ENCODE data around the gene JMJD8.
A peak's percentile ranks its signal among the peaks of the same experiment; 100 is the strongest.

JMJD8 gene

DNA sequence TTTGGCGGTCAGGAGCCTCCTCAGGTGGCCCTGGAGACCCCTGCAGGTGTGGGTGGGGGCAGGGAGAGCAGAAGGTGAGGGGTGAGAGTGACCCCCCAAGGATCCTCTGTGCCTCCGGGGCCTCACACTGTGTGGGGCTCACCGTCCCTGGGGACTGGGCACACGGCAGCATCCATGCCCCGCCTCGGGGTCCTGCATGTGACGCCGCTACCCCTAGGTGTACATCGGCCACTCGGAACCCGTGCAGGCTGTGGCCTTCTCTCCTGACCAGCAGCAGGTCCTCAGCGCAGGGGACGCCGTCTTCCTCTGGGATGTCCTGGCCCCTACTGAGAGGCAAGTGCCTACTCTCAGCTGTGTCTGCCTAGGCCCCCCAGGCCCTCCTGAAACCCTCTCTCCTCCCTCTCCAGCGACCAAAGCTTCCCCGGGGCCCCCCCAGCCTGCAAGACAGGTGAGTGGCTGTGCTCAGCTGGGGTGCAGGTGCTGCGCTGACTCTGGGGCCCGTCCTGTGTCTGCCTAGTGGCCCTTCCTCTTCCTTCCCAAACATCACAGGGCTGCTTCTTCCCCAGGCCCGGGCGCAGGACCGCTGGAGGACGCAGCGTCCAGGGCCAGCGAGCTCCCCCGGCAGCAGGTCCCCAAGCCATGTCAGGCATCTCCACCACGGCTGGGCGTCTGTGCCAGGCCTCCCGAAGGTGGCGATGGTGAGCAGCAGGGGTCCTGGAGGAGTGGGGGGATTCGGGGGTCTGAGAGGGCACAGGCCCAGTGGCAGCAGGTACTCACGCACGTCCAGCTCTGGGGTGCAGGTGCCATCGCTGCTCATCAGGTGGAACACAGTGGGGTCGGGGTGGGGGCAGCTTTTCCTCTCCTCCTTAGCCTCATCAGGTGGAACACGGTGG lies 25.2 kb downstream of the JMJD8 start:
- DNase-seq: no peak

DNA sequence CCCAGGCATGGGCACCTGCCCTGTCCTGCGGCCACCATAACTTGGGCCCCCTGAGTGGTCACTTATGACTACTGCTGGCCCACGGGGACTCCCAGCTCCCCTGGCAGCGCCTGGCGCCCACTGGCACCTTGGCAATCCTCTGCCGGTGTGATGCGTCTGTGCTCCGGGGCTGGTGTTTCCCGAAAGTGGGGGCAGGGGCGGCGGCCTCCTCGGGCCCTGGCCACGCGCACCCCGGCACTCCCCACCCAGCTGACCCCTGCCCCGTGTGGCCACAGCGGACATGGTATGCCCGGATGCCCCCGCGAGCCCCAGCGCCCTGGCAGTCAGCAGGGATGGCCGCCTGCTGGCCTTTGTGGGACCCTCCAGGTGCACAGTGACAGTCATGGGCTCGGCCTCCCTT lies 26.6 kb downstream of the JMJD8 start:
- DNase-seq: no peak

DNA sequence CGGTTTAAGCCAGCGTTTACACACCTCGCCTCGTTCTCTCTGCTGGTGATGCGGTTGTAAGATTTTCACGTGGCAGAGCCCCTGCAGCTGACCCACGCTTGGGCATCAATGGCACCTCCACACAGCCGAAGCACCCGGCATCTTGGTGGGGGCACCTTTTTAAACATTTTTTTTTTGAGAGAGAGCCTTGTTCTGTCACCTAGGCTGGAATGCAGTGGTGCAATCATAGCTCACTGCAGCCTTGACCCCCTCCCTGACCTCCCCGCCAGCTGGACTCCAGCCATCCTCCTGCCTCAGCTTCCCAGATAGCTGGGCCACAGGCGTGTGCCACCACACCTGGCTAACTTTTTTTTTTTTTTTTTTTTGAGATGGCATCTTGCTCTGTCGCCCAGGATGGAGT lies 30.1 kb downstream of the JMJD8 start:
- DNase-seq: no peak

DNA sequence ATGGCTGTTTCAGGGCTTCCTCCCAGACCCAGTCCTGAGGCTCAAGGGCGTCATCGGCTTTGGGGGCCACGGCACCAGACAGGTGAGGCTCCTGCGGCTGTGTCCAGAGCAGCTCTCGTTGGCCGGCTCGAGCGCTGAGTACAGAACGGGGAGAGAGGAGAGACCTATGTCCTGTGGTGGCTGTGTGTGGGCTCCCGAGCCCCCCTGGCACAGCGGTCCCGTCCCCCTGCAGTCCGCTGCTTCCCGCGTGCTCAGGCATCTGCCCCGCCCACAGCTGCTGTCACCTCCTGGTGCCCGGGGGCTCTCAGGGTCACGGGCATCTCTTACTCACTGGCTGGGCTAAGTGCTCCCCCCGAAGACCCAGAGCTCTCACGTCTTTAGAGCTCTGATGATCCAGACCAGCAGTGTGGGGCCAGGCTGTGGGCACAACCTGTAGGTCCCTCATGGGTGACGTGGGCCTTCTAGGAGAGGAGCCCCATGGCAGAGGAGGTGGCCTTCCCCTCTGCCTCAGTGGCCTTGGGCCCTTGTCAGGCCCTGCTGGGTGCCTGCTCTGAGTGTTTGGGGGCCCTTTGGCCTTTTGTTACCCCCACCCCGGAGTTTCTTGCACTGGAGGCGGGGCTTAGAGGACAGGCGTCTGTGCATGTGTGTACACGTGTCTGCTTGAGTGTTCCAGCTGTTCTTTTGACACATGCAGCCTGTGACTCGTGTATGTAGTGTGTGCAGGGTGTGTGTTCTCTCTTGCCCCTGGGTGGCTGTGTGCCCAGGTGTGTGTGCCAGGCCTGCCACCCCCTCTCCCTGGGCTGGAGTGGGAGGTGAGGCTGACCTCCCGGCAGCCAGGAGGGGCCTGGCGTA lies 31.5 kb downstream of the JMJD8 start:
- DNase-seq: no peak

DNA sequence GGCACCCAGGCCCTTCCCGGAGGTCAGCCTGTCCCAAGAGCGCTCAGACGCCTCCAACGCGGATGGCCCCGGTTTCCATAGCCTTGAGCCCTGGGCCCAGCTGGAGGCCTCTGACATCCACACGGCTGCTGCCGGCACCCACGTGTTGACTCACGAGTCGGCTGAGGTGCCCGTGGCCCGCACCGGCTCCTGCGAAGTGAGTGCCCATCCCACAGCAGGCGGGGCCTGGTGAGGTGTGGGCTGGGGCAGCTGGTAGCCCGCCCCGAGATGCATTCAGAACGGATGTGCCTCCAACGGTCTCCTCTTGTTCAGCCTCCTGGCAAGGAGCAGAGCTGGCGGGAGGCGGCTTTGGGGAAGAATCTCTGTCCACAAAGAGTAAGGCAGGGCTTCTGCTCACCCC lies 32.3 kb downstream of the JMJD8 start:
- DNase-seq: no peak

DNA sequence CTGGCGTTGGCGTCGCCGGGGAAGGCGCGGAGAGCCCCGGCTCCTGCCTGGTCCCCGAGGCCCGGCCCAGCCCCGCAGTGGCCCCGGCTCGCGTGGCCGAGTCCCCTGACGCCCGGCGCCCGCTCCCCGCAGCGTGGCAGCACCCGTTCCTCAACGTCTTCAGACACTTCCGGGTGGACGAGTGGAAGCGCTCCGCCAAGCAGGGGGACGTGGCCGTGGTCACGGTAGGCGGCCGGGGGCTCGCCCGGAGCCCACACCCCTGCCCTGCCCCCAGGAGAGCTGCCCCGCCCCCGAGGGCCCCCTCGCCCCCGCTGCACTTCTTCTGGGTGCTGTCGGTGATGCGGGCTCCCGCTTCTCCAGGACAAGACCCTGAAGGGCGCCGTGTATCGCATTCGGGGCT lies 34.5 kb downstream of the JMJD8 start:
- no peak for DNase-seq

DNA sequence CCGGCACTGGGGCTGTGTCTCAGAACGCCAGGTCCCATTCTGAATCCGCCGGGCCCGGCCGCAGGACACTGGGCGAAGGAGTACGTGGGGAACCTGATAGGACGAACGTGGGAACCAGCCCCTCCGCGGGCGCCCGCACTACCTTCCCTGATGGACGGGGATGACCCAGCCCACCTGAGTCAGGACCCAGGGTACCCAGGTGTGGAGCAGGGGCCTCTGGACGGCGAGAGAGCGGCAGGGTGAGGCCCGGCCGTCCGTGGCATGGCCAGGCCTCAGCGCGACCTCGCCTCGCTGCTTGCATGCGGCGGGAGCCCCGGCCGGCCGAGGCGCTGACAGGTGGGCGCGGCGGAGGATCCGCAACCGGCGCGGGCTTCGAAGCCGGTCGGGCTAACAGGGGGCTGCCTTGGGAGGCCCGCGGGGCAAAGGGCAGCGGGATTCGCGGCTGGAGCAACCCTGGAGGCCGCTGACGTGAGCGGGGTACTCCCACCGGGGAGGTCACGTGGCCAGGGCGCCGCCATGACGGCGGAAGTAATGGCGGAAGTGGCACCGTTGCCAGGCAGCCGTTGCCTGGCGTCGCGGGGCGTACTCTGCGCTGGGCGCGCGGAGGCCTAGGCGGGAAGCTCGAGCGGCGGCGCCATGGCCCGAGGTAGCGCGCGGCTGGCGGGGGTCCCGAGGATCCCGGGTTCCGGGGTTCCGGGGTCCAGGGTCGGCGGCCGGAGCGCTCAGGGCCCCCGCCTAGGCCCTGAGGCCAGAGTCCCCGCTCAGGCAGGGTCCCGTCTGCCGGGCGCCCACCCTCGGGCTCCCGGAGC lies 35.1 kb downstream of the JMJD8 start, which contains the start of gene WDR90:
Gene WDR90, plus strand, starts transcription at position 585 of the 809 bp plus-strand sequence. Its CDS starts 52 bp downstream, at position 637.
- peak; percentile 91 for DNase-seq

DNA sequence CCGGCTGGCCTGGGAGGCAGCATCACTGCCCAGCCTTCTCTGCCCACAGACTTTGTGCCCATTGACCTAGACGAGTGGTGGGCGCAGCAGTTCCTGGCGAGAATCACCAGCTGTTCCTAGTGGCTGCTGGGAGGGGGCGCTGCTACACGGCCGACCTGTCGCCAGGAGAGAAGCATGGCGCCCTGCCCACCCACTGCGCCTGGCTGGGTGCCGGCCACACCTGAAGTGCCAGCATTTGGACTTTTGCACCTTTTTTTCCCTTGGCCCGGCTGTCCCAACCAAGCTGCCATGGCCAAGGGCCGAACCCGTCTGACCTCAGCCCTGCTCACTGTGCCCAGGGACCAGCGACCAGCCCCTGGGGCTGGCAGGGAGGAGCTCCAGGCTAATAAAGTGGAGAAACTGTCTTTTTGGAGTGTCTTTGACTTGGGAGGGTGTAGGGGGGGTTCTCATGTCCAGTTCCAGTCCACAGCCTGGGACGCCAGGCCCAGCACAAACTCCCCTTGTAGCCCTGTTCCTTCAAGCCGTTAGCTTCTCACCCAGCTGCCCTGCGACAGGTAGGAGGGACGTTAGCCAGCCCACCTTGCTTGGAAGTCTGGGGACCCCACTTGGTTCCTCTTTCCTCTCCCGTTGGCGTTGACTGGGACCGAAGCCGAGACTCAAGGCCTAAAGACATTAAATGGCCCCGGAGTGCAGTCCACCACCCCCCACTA lies 35.9 kb downstream of the JMJD8 start:
- DNase-seq: peak; percentile 46

DNA sequence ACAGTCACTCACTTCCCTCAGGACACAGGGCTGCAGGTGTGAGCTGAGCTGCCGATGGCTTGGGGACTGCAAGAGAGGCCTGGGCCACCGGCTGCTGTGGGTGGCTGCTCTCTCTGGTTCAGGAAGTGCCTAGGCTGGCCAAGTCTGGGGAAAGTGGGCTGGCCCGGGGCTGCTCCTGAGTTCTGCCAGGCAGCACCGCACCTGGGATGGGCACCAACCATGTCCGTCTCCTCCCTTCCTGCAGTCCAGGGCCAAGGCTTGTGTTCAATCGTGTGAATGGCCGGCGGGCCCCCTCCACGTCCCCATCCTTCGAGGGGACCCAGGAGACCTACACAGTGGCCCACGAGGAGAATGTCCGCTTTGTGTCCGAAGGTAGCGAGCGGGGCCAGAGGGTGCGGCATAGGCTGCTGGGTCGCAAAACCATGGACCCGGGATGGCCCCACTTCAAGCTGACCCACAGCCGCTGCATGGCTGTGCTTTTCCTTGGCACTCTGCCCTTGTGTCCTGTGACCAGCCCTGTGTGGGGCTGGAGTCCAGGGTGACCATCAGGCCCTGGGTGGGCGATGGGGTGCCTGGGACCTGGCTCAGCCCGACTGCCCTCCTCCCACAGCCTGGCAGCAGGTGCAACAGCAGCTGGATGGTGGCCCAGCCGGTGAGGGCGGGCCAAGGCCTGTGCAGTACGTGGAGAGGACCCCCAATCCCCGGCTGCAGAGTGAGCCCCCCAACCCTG lies 36.8 kb downstream of the JMJD8 start:
- DNase-seq: no peak

DNA sequence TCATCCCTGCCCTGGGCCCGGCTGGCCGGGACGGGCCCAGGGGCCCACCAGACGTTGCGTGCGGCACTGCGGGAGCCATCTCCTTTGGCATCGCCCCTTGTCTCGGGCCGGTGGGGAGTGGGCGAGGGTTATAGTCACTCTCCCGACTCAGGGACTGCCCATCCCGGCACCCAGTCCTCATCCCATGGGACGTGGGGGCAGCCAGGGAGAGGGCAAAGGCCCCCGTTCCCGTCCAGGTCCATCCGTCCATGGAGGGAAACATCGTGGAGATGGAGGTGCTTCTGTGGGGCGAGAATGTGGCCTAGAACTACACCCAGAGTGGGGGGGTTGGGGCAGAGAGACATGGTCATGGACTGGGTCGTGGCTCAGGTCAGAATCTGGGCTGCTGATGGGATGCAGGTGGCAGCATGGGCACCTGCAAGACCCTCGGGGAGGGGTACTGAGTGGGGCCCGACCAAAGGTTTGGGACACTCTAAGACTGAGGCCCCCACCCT lies 37.4 kb downstream of the JMJD8 start:
- DNase-seq: no peak

DNA sequence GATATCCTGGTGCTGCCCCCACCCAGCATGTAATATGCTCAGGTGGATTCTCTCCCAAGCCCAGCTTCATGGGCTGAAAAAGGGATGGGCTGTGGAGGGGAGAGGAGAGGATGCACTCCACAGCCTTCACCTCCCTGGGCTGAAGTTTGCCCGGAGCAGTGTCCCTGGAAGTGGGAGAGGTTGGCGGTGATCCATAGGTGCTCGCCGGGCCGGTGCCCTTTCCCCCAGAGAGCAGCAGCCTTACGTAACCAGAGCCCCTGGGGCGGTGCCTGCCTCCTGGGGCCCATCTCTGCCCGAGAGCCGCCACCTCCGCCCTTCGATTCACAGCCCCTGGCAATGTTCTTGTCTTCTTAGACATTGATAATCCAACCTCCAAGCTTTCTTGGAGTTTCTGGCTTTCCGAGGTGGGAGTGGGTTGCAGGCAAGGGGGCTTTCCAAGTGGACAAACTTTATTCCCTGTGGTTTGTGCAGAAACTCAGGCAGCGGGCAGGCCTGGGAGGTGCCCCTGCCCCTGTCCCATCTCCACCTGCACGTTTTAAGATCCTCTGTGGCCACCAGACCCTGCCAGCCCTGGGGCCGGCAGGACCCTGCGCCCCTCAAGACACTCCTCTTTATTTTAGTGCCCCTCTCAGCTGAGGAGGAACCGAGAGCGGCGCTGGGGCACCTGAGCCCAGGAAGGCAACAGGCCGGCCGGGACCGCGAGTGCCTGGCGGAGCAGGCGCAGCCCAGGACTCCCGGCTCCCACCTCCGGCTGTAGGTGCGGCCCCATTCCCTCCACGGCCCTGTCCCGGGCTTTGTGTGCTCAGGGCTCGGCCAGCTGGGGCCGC lies 38.1 kb downstream of the JMJD8 start:
- no peak for DNase-seq

DNA sequence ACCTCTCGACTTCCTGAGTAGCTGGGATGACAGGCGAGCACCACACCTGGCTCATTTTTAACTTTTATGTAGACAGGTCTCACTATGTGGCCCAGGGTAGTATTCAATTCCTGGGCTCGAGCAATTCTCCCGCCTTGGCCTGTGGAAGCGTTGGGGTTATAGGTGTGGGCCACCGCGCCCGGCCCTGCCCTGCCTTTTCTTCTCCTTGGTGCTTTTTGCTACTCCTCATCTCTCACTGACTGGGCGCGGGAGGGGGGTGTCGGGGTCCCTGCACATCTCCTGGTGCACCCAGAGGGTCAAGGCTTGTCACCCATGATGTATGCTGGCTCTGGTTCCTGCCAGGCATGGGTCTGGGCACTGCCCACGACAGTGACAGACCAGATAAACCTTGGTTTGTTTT lies 39.6 kb downstream of the JMJD8 start:
- no peak for DNase-seq

DNA sequence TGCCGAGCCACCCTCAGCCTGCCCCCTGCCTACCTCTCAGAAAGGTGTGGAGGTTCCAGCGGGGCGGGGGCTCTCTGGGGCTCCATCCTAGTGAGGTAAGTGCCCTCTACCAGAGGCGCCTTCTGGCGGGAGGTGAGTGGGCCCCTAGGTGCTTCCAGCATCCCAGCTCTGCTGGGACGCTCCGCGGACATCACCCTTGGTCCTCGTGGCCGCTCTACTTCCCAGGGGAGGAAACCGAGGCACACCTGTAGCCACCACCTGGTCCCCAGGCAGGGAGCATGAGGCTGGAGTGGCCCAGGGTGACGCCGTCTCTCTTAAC lies 41.1 kb downstream of the JMJD8 start:
- no peak for DNase-seq

DNA sequence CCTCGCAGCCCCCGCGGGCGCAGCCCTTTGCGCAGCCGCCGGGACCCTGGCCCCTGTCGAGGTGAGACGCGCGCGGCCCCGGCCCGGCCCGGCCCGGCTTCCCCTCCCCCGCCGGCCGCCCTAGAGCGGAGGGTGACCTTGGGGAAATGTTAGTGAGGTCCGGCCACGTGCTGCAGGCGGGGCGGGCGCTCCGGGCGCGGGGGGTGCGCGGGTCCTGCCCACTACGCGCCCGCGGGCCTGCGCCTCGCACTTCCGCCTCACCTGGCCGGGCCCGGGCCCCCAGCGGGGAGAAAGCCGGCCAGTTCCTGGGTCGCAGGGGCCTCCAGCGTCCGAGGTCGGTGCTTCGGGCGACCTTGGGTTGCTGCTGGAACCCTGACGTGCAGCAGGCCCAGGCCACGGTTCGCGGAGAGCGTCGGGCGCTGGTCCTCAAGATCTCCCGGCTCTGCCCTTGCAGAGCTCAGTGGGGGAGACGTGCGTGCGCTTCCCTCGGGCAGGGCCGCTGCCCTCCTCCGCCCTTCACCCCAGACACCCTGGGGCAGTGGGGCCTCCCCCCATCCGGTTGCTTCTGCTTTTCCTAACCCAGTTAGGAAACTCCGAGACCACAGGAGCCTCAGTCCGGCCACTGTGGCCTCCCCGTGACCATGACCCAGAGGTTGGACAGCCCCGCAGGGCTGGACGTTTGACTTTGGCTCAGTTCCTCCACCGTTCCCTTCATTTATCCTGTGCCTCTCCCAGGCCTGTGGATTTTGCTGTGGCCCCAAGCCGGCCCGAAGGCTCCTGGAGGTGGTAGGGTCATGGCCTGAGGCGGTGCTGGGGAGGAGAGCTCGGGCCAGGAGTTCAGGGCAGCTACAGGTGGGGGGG lies 41.7 kb downstream of the JMJD8 start:
- DNase-seq: no peak

DNA sequence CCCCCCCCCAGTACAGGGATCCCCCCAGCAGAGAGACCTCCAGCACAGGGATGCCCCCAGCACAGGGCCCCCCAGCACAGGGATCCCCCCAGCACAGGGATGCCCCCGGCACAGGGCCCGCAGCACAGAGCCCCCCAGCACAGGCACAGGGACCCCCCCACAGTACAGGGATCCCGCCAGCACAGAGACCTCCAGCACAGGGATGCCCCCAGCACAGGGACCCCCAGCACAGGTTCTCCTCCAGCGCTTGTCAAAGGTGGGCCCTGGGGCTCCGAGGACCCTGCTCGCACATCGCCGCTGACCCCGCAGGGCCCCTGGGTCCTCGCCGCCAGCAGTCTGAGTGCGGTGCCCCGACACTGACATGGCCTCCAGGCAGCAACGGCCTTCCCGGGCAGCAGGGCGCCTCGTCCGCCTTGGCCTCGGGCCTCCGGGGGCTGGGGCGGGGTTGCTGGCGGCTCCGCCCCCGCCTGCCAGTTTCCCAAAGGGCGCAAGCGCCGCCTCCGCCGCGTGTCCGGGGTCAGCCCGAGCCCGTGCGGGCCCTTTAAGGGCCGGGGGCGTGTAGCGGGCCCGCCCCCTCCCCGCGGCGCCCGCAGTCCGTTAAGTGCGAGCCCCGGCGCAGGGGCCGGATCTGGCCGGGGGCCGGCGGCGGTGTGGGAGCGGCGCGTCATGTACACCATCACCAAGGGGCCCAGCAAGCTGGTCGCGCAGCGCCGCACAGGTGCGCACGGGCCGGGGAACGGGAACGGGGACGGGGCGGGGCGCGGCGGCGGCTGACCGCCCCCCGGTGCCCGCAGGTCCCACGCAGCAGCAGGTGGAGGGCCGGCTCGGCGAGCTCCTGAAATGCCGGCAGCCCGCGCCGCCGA lies 42.6 kb downstream of the JMJD8 start, which contains the start of gene MCRIP2:
Gene MCRIP2, plus strand, starts transcription at position 503 of the 863 bp plus-strand sequence. Its CDS starts 164 bp downstream, at position 667.
- DNase-seq: peak; percentile 60

DNA sequence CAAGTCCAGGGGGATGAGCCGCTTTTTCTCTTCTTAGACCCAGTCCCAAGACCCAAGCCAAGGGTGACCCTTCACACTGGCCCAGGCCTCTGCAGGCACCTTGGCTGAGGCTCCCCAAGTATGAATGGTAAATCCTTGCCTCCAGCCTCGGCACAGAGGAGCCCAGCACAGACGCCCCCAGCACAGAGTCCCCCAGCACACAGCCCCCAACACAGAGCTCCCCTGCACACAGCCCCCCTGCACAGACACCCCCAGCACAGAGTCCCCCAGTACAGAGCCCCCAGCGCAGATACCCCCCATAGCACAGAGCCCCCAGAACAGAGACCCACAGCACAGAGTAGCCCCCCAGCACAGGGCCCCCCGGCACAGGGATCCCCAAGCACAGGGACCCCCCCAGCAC lies 43.5 kb downstream of the JMJD8 start:
- DNase-seq: no peak

DNA sequence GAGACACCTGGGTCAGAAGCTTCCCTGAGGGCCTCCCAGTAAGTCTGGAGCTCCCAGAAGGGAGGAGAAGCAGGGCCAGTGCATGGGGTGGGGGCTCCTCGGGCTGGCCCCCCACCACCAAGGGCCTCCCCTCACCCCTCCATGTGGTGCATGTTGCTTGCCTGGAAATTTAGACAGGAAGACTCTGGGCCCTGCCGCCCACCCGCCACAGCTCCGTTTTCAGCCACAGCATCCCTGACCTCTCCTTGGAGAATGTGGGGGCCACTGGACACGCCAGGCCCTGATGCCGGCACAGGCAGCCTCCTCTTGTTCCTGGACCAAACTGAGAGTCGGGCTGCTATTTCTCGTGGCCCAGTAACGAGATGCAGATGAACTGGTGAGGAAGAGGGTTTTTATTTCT lies 45.3 kb downstream of the JMJD8 start:
- no peak for DNase-seq

DNA sequence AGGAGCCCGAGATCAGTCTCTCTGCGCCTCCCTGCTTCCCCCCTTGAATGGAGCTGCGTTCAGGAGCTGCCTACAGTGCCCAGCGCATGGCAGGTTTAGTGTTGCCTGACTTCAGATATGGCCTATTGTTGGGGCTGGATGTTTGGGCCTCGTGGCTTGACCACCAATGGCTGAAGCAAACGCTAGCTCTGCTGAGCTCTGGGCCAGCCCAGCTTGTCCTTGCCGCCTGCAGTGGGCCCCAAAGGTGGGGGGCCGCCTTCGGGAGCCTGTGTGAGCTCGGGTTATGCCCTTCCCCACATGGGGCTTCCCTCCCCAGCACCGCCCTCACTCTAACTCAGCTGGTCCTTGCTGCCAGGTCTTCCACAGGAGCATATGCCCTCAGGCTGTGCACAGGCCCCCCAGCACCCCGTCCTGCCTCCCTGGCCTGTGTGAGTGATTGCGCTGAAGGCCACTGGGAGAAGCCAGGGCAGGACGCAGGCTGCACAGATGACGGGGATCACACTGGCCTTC lies 46.0 kb downstream of the JMJD8 start:
- no peak for DNase-seq

Measured in stimulated activated naive CD4-positive, alpha-beta T cell treated with Interleukin-2 at 50 U/mL for 16 hours (primary cell).